DMS153 (cell line): ENCODE data around the gene TARS1.

ENCODE experiments used
- DNase-seq: peaks from one replicate; lab custom pipeline; 2025; lab: John Stamatoyannopoulos, UW

The TARS1 gene

GRCh38 chr5:33440482-33441240, at the start of gene TARS1:
TARS1 (plus strand) TSS chr5:33440965; CDS start chr5:33441087, 122 bp downstream.
- DNase-seq, result peak; percentile 100

DNA sequence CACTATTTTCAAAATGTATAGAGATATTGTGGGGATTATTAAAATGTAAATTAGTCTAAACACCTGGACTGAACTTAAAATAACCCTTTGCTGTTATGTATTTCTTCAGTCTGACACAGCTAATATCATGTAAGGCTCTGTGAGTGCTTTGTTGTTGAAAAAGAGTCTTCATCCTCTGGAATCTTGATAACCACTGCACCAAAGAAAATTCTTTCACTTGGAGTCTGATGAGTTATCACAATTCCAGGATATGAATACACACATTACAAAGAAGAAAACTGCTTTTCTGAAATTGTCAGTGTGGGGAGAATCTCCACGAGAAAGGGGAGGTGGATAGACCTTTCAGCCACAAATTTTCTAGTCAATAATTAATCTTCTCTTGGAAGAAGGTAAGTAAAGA, 42.3 kb upstream of the TARS1 start:
- no peak for DNase-seq

GRCh38 chr5:33400675-33401074, 40.1 kb upstream of the TARS1 start:
- DNase-seq, result no peak

DNA sequence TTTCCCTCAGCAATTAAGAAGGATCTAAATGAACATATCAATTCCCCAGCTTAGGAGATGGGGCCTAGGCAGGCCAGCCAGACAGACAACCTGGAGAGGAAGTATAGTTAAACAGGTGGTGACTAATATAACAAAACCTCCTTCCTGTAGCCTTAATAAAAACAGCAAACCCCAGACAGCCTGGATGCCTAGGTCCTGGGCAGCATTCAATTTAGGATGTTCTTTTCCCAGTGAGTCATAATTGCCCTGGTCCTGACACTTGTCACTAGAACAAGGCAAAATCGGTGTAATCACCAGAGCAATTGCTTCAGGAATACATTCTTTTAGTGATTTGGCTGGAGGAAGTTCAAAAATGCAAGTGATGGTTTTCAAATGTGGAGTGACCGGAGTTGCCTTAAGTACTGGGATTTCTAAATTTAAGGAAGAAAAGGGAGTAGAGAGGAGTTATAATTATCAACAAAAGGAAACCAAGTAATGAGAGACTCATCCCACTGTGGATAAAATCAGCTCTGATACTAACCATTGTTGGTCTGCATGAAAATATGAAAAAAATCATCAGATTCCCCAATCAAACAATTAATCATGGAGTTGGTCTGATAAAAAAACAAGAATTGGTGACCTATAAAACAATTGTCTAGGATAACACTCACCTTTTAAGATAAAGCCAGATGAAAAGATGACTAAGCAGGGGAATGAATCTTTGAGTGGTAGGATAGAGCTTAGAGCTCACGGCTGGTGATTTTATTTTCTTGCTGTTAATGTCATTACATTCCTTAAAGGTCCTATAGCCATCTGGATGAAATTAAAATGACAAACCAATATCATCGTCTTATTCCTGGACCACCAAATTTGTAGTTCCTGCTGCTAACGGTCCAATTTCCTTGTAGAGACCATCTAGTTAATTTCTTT, 39.0 kb upstream of the TARS1 start:
- DNase-seq, result no peak

GRCh38 chr5:33403187-33403586, 37.6 kb upstream of the TARS1 start:
- no peak for DNase-seq

GRCh38 chr5:33408816-33409215, 31.9 kb upstream of the TARS1 start:
- no peak for DNase-seq

DNA sequence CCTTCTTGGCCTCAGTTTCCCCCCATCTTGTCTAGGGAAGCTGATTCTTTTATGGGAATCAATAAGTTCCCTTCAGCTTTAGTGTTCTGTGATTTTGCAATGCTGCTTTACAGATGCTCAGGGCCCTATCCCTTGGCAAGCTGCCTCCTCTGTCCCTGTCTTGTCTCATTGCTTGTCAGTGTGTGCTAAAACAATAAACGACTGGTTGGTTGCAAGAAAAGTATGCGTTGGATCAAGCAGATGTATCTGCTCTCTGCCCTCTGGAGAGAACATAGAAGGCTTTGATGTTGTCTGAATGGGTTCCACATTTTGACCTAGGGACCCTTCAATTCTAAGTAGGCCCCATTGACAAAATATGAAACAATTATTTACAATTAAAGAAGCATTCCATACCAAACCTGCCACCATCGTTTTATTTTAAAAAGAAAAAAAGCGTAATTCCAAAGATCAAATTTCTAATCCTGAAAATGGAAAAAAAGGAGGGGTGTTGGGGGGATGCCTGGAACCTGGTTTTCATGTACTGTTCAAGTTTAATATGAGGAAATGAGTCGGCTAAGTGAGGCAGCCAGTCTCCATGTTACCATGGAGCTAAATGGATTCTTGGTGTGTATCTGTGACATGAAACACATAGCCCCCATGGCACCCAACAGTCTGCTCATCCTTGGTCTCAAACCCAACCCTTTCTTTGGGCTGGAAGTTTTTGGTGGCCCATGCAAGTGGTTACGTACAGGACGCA, 31.2 kb upstream of the TARS1 start:
- DNase-seq, result no peak

DNA sequence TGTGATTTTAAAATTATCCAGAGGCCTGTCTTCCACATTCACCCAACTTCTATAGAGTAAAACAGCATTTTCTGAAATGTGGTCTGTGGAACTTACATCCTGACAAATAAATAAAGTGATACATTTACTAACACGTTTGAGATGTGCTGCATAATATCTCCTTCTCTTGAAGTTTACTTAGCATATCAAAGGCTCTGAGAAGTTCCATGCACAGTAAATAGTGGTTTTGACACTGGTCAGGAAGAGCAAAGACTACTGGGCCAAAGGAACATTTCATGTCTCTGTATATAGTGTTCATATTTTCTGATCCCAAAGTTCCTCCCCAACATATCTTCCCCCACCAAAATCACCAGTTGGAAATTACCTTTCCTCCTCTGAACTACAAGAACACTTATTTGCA, 30.5 kb upstream of the TARS1 start:
- no peak for DNase-seq

- no peak for DNase-seq
Measured at GRCh38 chr5:33411498-33411897, 29.3 kb upstream of the TARS1 start.

DNA sequence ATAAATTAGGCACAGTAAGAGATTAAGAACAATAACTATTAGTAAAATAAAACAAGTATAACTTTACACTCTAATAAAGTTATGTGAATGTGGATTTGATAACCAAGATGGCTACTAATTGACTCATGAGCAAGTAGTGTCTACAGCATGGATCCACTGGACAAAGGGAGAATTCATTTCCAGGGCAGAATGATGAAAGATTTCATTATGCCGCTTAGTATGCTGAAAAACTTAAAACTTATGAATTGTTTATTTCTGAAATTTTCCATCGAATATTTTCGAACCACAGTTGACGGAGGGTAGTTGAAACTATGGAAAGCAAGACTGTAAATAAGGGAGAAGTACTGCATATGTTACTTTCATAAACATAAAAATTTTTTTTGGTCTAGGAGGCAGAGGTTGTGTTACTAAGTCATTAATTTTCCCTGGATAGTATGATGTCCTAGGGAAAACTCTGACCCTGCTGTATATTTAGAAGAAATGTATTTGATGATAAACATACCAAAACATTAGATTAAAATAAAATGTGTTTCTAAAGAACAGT, 24.9 kb upstream of the TARS1 start:
- no peak for DNase-seq

DNA sequence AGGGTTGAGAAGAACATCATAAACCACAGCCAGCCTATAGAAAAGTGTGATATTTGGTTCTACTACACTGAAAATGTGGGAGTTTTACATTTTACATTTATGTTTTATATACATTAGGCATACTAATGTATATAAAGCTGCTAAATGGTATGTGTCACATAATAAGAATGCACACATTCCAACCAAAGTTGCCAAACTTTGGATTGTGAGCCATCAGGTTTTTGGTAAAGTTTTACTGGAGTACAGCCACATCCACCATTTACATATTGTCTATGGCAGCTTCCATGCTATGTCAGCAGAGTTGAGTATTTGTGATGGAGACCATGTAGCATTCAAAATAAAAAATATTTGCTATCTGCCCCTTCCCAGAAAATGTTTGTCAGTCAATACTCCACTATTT, 23.1 kb upstream of the TARS1 start:
- DNase-seq, result no peak

DNA sequence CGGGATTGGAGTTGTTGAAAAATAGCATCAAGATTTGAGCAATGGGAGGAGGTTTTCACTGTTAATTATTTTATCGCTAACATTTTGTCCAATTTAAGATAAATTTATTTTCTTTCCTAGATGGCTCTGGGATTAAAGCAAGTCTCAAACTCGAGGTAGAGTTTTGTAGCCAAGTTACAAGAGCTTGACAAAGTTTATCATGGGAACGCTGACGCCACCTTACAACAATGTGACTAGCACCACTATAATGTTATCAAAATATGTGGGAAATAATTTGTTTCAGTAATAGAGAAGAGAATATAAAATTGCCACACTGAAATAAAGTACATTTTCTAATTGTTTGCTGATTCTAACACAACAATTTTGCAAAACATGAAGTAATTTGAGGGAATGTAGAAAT, 19.8 kb upstream of the TARS1 start:
- no peak for DNase-seq

DNA sequence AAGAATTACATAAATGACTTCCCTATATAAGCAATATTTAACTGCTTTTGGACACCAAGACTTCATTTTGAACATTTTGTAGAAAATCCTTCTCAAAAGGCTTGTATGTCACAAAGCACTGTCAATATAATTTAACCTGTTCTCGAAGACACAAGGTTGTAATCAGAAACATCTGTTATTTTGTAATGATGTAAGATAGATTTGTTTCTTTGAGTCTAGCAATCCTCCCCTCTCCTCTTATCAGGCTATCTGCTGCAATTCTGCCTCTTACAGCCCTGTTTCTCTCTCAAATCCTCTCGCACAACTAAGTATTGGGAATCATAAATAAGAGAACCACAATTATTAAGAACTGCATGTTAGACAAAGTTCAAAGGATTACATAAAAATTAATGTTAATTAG, 18.6 kb upstream of the TARS1 start:
- DNase-seq, result no peak

DNA sequence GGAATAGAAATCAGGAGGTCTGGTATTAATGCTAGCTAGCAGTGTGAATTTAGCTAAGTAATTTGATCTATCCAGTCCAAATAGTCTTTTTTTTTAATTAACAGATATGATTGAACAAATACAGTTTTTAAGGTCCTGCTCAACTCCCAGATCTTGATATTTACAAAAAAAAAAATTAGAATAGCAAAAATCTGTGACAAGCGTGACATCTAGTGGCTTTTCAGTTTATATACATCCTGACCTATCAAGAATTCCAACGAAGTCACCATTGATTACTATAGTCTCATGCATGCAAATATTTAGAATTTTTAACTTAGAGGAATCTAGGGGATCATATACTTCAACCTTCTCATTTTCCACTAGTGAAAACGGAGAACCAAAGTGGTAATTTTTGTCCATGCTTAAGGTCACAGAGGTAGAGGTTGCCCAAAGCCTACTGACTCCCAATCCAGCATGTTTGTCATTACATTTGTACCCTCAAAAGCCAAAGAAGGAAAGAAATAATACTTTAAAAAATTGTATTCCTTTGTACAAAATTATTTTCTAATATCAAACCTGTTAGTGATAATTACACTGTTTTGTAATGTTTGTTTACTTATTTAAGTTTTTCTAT, 17.6 kb upstream of the TARS1 start:
- no peak for DNase-seq

DNA sequence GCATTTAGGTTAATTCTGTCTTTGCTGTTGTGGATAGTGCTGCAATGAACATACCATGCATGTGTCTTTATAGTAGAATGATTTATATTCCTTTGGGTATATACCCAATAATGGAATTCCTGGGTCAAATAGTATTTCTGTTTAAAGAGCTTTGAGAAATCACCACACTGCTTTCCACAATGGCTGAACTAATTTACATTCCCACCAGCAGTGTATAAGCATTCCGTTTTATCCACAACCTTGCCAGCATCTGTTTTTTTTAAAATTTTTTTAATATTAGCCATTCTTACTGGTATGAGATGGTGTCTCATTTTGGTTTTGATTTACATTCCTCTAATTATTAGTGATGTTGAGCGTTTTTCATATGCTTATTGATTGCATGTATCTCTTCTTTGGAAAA, 15.5 kb upstream of the TARS1 start:
- no peak for DNase-seq

- DNase-seq, result no peak
Measured at GRCh38 chr5:33430983-33431382, 9.8 kb upstream of the TARS1 start.

DNA sequence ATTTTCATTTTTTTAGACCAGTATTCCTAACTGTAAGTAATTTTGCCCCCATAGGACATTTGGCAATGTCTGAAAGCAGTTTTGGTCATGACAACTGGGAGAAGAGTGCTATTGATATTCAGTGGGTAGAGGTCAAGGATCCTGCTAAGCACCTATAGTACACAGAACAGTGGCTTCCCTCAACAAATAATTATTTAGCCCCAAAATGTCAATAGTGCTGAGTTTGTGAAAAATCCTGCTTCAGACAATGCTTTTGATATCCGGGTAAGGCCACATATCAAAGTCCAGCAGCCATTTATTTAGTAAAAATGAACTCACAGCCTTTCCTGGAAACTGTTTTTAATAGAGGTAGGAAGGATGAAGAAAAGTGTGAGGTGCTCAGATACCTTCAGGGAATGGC, 8.1 kb upstream of the TARS1 start:
- DNase-seq, result no peak

DNA sequence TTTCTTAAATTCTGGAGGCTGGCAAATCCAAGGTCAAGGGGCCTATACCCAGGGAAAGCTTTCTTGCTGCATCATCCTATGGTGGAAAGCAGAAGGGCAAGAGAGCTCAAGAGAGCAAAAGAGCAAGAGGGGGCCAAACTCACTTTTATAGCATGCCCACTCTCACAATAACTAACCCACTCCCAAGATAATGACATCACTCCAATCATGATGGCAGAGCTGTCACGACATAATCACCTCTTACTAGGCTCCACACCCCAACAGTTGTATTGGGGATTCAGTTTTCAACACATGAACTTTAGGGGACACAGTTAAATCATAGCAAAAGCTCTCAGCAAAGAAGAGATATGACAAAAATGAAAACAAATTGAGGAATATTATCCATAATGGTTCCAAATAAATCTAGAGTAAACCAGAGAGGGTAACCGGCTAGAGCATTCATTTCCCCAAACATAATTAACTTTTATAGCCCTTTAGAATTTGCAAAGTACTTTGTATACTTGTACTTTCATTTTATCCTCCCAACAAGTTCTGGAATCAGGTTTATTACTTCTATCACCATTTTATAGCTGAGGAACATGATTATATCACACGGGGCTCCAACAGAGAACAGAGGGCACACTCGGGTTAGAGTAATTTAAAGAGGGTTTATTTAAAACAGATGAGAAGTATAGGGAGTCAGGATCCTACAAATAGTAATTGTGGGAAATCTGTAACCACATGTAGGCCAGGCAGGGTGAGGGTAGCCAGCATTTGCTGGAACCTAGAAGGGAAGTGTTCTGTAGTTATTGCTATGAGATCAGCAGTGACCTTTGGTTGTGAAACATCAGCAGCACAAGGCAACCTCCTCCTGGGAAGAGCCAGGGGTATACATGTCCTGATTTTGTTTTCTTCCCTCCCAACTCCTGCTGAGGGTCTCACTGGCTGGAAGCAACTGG, 7.2 kb upstream of the TARS1 start:
- no peak for DNase-seq

DNA sequence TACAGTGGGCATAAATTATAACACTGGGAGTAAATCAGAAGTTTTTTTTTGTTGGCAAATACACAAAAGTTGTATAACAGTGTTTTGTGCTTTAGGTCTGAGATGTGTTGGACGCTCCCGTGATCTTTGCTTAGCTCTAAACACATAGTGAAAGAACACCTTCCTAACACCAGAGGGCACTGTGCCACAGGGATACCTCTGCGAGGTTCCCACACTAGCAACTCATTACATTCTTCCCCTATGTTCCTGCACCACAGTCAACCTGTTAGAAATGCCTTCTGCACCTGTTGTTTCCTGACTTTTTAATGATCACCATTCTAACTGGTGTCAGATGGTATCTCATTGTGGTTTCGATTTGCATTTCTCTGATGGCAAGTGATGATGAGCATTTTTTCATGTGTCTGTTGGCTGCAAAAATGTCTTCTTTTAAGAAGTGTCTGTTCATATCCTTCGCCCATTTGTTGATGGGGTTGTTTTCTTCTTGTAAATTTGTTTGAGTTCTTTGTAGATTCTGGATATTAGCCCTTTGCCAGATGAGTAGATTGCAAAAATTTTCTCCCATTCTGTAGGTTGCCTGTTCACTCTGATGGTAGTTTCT, 4.8 kb upstream of the TARS1 start:
- peak; percentile 62 for DNase-seq

- DNase-seq, result no peak
Measured at GRCh38 chr5:33438996-33439395, 1.8 kb upstream of the TARS1 start.
